Tibial artery (tissue), 4 donors: ENCODE measurements around the gene SLC13A5.
"Not testable (repeated sequence)": the region's sequence is repeated elsewhere in the genome, so short reads cannot be mapped to it uniquely, and the experiment has no call there.

Source experiments
- DNase-seq, 2 donors: peaks; one replicate each; pipeline ENCODE4 v3.0.0-alpha.2; 2019
- H3K27ac ChIP-seq, 2 donors: fragments of 200-600 bp; sonication (generic) in 1 of 2; 1 replicate in 1 of 2; 2 replicates in 1 of 2; pipeline ENCODE4 v1.5.1; 2018 to 2019; ENCODE audit warnings: mild to moderate bottlenecking in 1 of 2
- H3K27me3 ChIP-seq, 2 donors: fragments of 200-600 bp; sonication (generic) in 1 of 2; one replicate each; pipeline versions ENCODE4 v1.5.1 to v1.6.0; 2016 to 2019
- H3K36me3 ChIP-seq, 3 donors: fragments of 200-600 bp; sonication (generic) in 2 of 3; one replicate each; pipeline ENCODE4 v1.5.1; 2016 to 2019; ENCODE audit warnings: mild to moderate bottlenecking in 2 of 3
- H3K4me1 ChIP-seq, 4 donors: fragments of 200-600 bp; sonication (generic) in 2 of 4; 1 replicate in 3 of 4; 2 replicates in 1 of 4; pipeline ENCODE4 v1.5.1; 2016 to 2019
- H3K4me3 ChIP-seq, 2 donors: fragments of 200-600 bp; sonication (generic) in 1 of 2; 1 replicate in 1 of 2; 2 replicates in 1 of 2; pipeline ENCODE4 v1.5.1; 2018 to 2019; ENCODE audit warnings: mild to moderate bottlenecking in 2 of 2
- H3K9me3 ChIP-seq, 3 donors: fragments of 200-600 bp; sonication (generic) in 1 of 3; one replicate each; pipeline ENCODE4 v1.5.1; 2016 to 2019
- CTCF ChIP-seq, 2 experiments: fragments of 200-600 bp in 1 of 2; fragments of 450-650 bp in 1 of 2; IDR thresholded peaks; one replicate each; pipeline ENCODE4 v1.5.1; 2017 to 2019; ENCODE audit warnings: antibody characterized with exemption in 2 of 2, mild to moderate bottlenecking in 1 of 2, moderate library complexity in 1 of 2
- intact Hi-C: fragments of 100-400 bp; cut with DNase I; formaldehyde crosslinking; loops from one replicate; pipeline ENCODE4 v1.15.0; 2023; ENCODE audit warnings: low total_unique reads

SLC13A5 gene

DNA sequence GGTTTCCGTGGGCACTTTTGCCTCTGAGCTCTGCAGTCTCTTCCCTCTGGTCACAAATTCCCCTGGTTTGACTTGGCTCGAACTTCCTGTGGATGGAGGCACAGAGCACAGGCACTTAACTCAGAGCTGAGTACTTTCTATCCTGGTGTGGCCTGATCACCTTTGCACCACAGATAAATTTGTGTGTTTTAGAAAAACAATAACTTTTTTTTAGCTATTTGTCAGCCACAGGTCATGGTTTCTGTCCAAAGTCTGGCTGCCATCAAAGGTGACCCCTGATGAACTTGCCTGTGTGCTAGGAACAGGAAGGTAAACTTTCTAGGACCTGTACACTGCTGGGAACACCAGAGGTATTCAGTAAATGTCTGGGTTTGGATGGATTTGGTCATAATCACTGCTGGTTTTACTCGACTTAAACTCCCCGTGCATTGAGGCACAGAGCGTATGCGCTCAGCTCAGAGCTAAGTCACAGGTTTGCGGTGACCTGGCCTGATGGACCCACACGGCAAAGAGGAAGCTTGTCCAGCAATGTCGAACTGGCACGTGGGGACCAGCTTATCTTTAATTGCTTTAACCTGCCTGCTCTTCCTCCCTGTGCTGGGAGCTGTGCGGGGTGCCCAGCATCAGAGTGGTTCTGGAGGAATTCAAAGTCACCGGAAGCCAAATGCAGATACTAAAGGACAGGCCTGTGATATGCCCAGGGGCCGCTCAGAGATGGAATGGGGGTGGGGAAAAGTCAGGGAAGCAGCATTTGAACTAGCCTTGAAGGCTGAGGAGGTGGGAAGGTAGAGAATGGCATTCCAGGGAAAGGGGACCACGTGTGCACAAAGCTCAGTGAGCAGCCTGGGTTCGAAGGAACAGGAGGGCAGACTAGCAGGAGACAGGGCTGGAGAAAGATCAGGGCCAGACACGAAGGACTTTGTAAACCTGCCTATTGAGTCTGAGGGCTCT lies 12.9 kb downstream of the SLC13A5 start:
- no peak overlapping the region for H3K27ac ChIP-seq
- intact Hi-C loops: loop anchor here (10.0 kb wide), 1 partner anchor 155 kb away; no protein-coding TSS in a partner anchor
- H3K4me3 ChIP-seq: no peak overlapping the region
- no peak for TF ChIP-seq CTCF (IDR thresholded peaks at IDR 0.05)
- no peaks in the 10 kb centered on the region for H3K4me1 ChIP-seq
- peaks cover 0 to 25% of the 10 kb centered on the region in 2 donors for H3K27me3 ChIP-seq
- no peaks in the 10 kb centered on the region for H3K9me3 ChIP-seq
- DNase-seq: no peak
- no peaks in the 10 kb centered on the region for H3K36me3 ChIP-seq

DNA sequence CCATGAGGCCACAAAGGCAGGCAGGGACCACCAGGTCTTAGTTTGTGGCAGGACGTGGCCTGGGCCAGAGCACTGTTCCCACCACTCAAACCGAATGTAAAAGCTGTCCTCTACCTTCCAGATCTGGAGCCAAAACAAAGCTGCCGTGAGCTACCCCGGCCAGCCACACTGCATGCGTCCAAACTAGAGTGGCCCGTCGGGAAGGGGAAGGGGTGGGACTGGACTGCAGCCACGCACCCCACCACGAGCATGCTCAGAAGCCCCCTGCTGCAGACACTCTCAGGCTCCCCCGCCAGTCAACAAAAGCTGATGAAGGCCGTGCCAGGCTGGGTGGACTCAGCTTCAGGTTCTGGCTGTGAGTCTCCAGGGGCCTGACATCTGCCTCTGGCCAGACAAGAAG lies 15.2 kb downstream of the SLC13A5 start:
- intact Hi-C loops: loop anchor here (10.0 kb wide), 1 partner anchor 157 kb away; no protein-coding TSS in a partner anchor
- Histone ChIP-seq H3K27me3 (peaks cover 0 to 12% of the 10 kb centered on the region in 2 donors), H3K9me3 (no peaks in the 10 kb centered on the region), H3K4me1 (no peaks in the 10 kb centered on the region), H3K4me3 (no peak overlapping the region), H3K27ac (no peak overlapping the region), H3K36me3 (no peaks in the 10 kb centered on the region)
- DNase-seq: peak in 1 of 2 donors; percentile 54
- no peak for TF ChIP-seq CTCF (IDR thresholded peaks at IDR 0.05)

DNA sequence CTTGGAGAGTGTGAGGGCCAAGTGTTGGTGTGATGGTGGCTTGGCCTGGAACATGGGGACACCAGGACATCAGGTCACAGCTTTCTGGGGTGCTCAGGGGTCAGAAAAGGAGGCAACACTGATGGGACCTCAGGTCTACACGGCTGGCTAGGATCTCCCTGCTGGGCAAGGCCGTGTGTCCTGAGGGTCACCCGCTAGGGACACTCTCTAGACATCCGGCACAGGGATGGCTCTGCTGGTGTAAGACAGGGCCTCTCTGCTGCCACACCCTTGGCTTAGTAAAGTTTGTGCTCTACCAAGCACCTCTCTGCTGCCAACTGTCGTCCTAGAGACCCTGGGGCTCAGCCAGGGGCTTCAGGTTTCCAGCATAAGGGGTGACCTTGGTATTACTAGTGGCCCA lies 16.3 kb downstream of the SLC13A5 start:
- Histone ChIP-seq H3K36me3 (no peaks in the 10 kb centered on the region), H3K27ac (no peak overlapping the region), H3K27me3 (peaks cover 0 to 7% of the 10 kb centered on the region in 2 donors), H3K9me3 (no peaks in the 10 kb centered on the region), H3K4me3 (no peak overlapping the region), H3K4me1 (no peaks in the 10 kb centered on the region)
- DNase-seq: peak in 1 of 2 donors; percentile 52
- intact Hi-C loops: loop anchor here (10.0 kb wide), 1 partner anchor 158 kb away; no protein-coding TSS in a partner anchor
- no peak for TF ChIP-seq CTCF (IDR thresholded peaks at IDR 0.05)

DNA sequence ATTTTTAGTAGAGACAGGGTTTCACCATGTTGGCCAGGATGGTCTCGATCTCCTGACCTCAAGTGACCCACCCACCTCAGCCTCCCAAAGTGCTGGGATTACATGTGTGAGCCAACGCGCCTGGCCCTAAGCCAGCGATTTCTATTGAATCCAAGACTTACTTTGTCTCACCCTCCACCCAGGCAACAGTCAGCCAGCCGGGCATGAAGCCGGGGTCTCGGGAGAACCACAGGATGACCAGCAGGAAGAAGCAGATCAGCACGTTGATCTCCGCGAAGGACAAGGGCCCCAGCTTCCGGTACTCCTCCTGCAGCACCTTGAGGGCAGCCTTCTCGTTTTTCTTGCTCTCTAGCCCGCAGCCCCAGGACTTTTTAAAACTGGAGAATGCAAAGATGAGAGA lies 17.6 kb downstream of the SLC13A5 start:
- H3K9me3 ChIP-seq: no peaks in the 10 kb centered on the region
- no peaks in the 10 kb centered on the region for H3K4me1 ChIP-seq
- H3K27me3 ChIP-seq: peaks cover 0 to 8% of the 10 kb centered on the region in 2 donors
- H3K27ac ChIP-seq: no peak overlapping the region
- no peak overlapping the region for H3K4me3 ChIP-seq
- no peak for DNase-seq
- H3K36me3 ChIP-seq: no peaks in the 10 kb centered on the region
- intact Hi-C loops: loop anchor here (10.0 kb wide), 1 partner anchor 159 kb away; no protein-coding TSS in a partner anchor
- no peak for TF ChIP-seq CTCF (IDR thresholded peaks at IDR 0.05)

DNA sequence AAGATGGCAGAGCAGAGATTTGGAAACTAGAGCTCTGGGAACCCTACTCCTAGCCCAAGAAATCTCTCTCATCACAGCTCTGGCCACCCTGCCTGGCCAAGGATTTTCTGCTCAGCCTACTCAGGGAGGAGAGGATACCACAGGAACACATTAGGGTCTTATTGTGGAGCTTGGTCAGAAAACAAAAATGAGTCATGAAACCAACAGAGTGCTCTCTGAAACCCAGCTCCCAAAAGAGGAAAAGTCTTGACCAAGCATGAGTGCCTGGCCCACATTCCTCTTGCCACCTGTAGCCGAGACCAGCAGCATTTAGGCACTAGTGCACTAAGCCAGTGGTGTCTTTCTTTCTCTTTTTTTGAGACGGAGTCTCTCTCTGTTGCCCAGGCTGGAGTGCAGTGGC lies 18.1 kb downstream of the SLC13A5 start:
- TF ChIP-seq CTCF (IDR thresholded peaks at IDR 0.05): no peak
- H3K4me3 ChIP-seq: no peak overlapping the region
- H3K27ac ChIP-seq: no peak overlapping the region
- H3K9me3 ChIP-seq: no peaks in the 10 kb centered on the region
- no peaks in the 10 kb centered on the region for H3K4me1 ChIP-seq
- H3K27me3 ChIP-seq: peaks cover 0 to 13% of the 10 kb centered on the region in 2 donors
- DNase-seq: no peak
- no peaks in the 10 kb centered on the region for H3K36me3 ChIP-seq
- intact Hi-C loops: loop anchor here (10.0 kb wide), 1 partner anchor 160 kb away; no protein-coding TSS in a partner anchor

- intact Hi-C loops: loop anchor here (10.0 kb wide), 1 partner anchor 163 kb away; no protein-coding TSS in a partner anchor
- not testable (repeated sequence) for H3K4me3 ChIP-seq, H3K36me3 ChIP-seq, DNase-seq, H3K27ac ChIP-seq, H3K9me3 ChIP-seq, H3K4me1 ChIP-seq
- H3K27me3 ChIP-seq: peaks cover 0 to 17% of the 10 kb centered on the region in 2 donors
These were observed 21.2 kb downstream of the SLC13A5 start for GRCh38 chr17:6691958-6692357.
